Keratinocyte (primary cell): ENCODE measurements around the gene R3HDM1. TPM values are rescaled to one million over a fixed set of nuclear protein-coding genes. Genes with fewer than 3 reads are reported as not detected.

Experiments
- DNase-seq: peaks from one replicate; pipeline ENCODE4 v3.0.0-alpha.2; 2011; ENCODE audit warnings: low read depth, missing footprints, low spot score
- FAIRE-seq: peaks from 2 replicates; lab custom pipeline; 2011; peaks lifted over from hg19 to GRCh38; lab: Jason Lieb, UNC
- H2AFZ ChIP-seq: 2 replicates; pipeline ENCODE4 v1.6.0; 2012; ENCODE audit warnings: low read length, control low read depth, inconsistent platforms; ENCODE audit not compliant: control insufficient read depth
- H3K27ac ChIP-seq: 2 replicates; pipeline ENCODE4 v1.5.1; 2011; ENCODE audit warnings: low read length; ENCODE audit not compliant: control insufficient read depth, insufficient read depth
- H3K27me3 ChIP-seq: 3 replicates; pipeline ENCODE4 v1.6.0; 2011; ENCODE audit warnings: low read length; ENCODE audit not compliant: control insufficient read depth, insufficient read depth; ENCODE audit errors: extremely low read depth
- H3K36me3 ChIP-seq, 2 experiments: 2 replicates in 1 of 2; 3 replicates in 1 of 2; pipeline ENCODE4 v1.5.1; 2011; ENCODE audit warnings: low read length in 2 of 2, mild to moderate bottlenecking in 1 of 2; ENCODE audit not compliant: control insufficient read depth in 2 of 2, insufficient read depth in 2 of 2; ENCODE audit errors: extremely low read depth in 1 of 2
- H3K4me1 ChIP-seq: 3 replicates; pipeline ENCODE4 v1.5.1; 2011; ENCODE audit warnings: low read length; ENCODE audit not compliant: control insufficient read depth, insufficient read depth; ENCODE audit errors: extremely low read depth
- H3K4me2 ChIP-seq: 3 replicates; pipeline ENCODE4 v1.6.0; 2011; ENCODE audit warnings: low read depth, low read length; ENCODE audit not compliant: control insufficient read depth, insufficient read depth; ENCODE audit errors: extremely low read depth
- H3K4me3 ChIP-seq, 3 experiments: fragments of 200-600 bp in 1 of 3; sonication (generic) in 1 of 3; 2 replicates in 2 of 3; 3 replicates in 1 of 3; pipeline ENCODE4 v1.5.1; 2011 to 2016; ENCODE audit warnings: low read length in 3 of 3, mild to moderate bottlenecking in 3 of 3, control low read depth in 2 of 3, inconsistent platforms in 1 of 3, low read depth in 1 of 3, mixed read lengths in 1 of 3, mixed run types in 1 of 3, moderate library complexity in 1 of 3; ENCODE audit not compliant: control insufficient read depth in 2 of 3, insufficient read depth in 2 of 3; ENCODE audit errors: extremely low read depth in 1 of 3
- H3K79me2 ChIP-seq: 2 replicates; pipeline ENCODE4 v1.6.0; 2012; ENCODE audit warnings: low read length; ENCODE audit not compliant: control insufficient read depth, insufficient read depth
- H3K9ac ChIP-seq: 3 replicates; pipeline ENCODE4 v1.6.0; 2011; ENCODE audit warnings: low read length; ENCODE audit not compliant: control insufficient read depth, insufficient read depth; ENCODE audit errors: extremely low read depth
- H3K9me1 ChIP-seq: 3 replicates; pipeline ENCODE4 v1.6.0; 2011; ENCODE audit warnings: low read length; ENCODE audit not compliant: control insufficient read depth, insufficient read depth; ENCODE audit errors: extremely low read depth
- H3K9me3 ChIP-seq: 2 replicates; pipeline ENCODE4 v1.5.1; 2012; ENCODE audit warnings: low read depth, low read length; ENCODE audit not compliant: control insufficient read depth
- H4K20me1 ChIP-seq: 3 replicates; pipeline ENCODE4 v1.6.0; 2011; ENCODE audit warnings: low read length; ENCODE audit not compliant: control insufficient read depth, insufficient read depth; ENCODE audit errors: extremely low read depth
- EZH2 ChIP-seq: IDR thresholded peaks from one replicate; pipeline ENCODE4 v1.6.1; 2012; ENCODE audit warnings: inconsistent platforms, mild to moderate bottlenecking, low read length, moderate library complexity
- dilution Hi-C: fragments of 300-500 bp; cut with MboI; formaldehyde crosslinking; loops from one replicate; pipeline ENCODE4 v1.7.0; 2020; ENCODE audit warnings: low sequenced_read_pairs; ENCODE audit not compliant: extremely low pct_ligation_motif_present
- polyA plus RNA-seq, 5 experiments: library from polyadenylated mRNA; depleted of rRNA in 3 of 5; stranded (reverse) in 3 of 5; stranded (forward) in 1 of 5; unstranded in 1 of 5; fragments of >200 nt; gene quantifications; 1 replicate in 1 of 5; 2 replicates in 3 of 5; 3 replicates in 1 of 5; pipeline versions ENCODE4 v1.2.1 to v1.2.3, GENCODE V29; 2011 to 2012; ENCODE audit warnings: missing spikeins in 2 of 5, low read depth in 1 of 5, low replicate concordance in 1 of 5
- TF ChIP-seq, protein P1 (sequence below), 3 experiments: IDR thresholded peaks in 1 of 3; conservative IDR thresholded peaks in 1 of 3; optimal IDR thresholded peaks in 1 of 3; 2 replicates in 2 of 3; 3 replicates in 1 of 3; pipeline versions ENCODE3 to v1.5.1; 2011; ENCODE audit warnings: low read length in 3 of 3, mild to moderate bottlenecking in 3 of 3, moderate library complexity in 2 of 3, control low read depth in 1 of 3, inconsistent platforms in 1 of 3; ENCODE audit not compliant: insufficient read depth in 2 of 3; ENCODE audit errors: extremely low read depth in 1 of 3

Gene R3HDM1
- polyA plus RNA-seq, 1 donor (not counting 4 experiments of a cell fraction or from before 2014, with no cell fraction given): 41.0 TPM

- Histone ChIP-seq H3K36me3 (no peaks in the 10 kb centered on the region), H3K4me1 (no peaks in the 10 kb centered on the region), H3K9ac (no peak overlapping the region), H3K79me2 (peaks cover 2% of the 10 kb centered on the region), H3K4me2 (no peak overlapping the region), H3K4me3 (no peak overlapping the region), H3K27me3 (no peaks in the 10 kb centered on the region), H3K9me1 (no peaks in the 10 kb centered on the region), H2AFZ (no peak overlapping the region), H4K20me1 (no peaks in the 10 kb centered on the region), H3K27ac (no peak overlapping the region), H3K9me3 (no peaks in the 10 kb centered on the region)
- TF ChIP-seq EZH2: no peak
- DNase-seq: no peak
- dilution Hi-C loops: no loop called here
- FAIRE-seq: no peak
Measured at GRCh38 chr2:135581282-135581681, 50.0 kb downstream of the R3HDM1 start.

DNA sequence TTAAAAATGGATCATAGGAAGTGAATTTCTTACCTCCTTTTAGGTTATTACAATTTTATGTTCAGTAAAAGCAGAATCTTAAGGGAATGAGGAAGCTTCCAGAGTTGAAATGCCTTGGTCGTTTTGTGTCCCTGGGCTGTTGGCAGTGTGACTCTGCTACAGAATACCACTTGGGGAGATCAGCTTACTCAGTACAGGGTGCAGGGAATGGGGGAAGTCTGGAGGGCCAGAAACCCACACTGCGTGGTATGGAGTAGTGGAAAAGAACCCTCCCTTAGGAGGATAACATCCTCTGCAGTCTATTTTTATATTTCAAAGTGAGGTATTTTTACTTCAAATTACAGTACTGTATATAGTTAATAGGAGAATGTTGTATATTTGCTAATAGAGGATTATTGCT lies 51.1 kb downstream of the R3HDM1 start:
- no peaks in the 10 kb centered on the region for H3K27me3 ChIP-seq
- H3K4me3 ChIP-seq: no peak overlapping the region
- no peak overlapping the region for H3K27ac ChIP-seq
- TF ChIP-seq, protein P1, sequence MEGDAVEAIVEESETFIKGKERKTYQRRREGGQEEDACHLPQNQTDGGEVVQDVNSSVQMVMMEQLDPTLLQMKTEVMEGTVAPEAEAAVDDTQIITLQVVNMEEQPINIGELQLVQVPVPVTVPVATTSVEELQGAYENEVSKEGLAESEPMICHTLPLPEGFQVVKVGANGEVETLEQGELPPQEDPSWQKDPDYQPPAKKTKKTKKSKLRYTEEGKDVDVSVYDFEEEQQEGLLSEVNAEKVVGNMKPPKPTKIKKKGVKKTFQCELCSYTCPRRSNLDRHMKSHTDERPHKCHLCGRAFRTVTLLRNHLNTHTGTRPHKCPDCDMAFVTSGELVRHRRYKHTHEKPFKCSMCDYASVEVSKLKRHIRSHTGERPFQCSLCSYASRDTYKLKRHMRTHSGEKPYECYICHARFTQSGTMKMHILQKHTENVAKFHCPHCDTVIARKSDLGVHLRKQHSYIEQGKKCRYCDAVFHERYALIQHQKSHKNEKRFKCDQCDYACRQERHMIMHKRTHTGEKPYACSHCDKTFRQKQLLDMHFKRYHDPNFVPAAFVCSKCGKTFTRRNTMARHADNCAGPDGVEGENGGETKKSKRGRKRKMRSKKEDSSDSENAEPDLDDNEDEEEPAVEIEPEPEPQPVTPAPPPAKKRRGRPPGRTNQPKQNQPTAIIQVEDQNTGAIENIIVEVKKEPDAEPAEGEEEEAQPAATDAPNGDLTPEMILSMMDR (optimal IDR thresholded peaks at IDR 0.05 in 1 of 3, IDR thresholded peaks at IDR 0.05 in 1 of 3, conservative IDR thresholded peaks at IDR 0.05 in 1 of 3; ENCODE audit: extremely low read depth in 1 of 3, insufficient read depth in 2 of 3, low read length in 3 of 3): no peak
- no peak for TF ChIP-seq EZH2
- dilution Hi-C loops: no loop called here
- no peak overlapping the region for H3K4me2 ChIP-seq
- no peaks in the 10 kb centered on the region for H3K4me1 ChIP-seq
- no peaks in the 10 kb centered on the region for H3K9me1 ChIP-seq
- no peaks in the 10 kb centered on the region for H3K9me3 ChIP-seq
- H3K36me3 ChIP-seq: no peaks in the 10 kb centered on the region
- no peak for DNase-seq
- H2AFZ ChIP-seq: no peak overlapping the region
- peaks cover 2% of the 10 kb centered on the region for H3K79me2 ChIP-seq
- H3K9ac ChIP-seq: no peak overlapping the region
- FAIRE-seq: no peak
- H4K20me1 ChIP-seq: no peaks in the 10 kb centered on the region

- no peak overlapping the region for H3K9ac ChIP-seq
- DNase-seq: no peak
- H3K4me2 ChIP-seq: no peak overlapping the region
- no peaks in the 10 kb centered on the region for H4K20me1 ChIP-seq
- dilution Hi-C loops: no loop called here
- H3K4me1 ChIP-seq: no peaks in the 10 kb centered on the region
- H2AFZ ChIP-seq: no peak overlapping the region
- TF ChIP-seq EZH2: no peak
- TF ChIP-seq, protein P1 (optimal IDR thresholded peaks at IDR 0.05 in 1 of 3, IDR thresholded peaks at IDR 0.05 in 1 of 3, conservative IDR thresholded peaks at IDR 0.05 in 1 of 3; ENCODE audit: extremely low read depth in 1 of 3, insufficient read depth in 2 of 3, low read length in 3 of 3): no peak
- H3K79me2 ChIP-seq: peaks cover 2% of the 10 kb centered on the region
- H3K36me3 ChIP-seq: no peaks in the 10 kb centered on the region
- H3K9me1 ChIP-seq: peaks cover 2% of the 10 kb centered on the region
- H3K27me3 ChIP-seq: no peaks in the 10 kb centered on the region
- no peaks in the 10 kb centered on the region for H3K9me3 ChIP-seq
- H3K4me3 ChIP-seq: no peak overlapping the region
- FAIRE-seq: no peak
- H3K27ac ChIP-seq: no peak overlapping the region
Measured at GRCh38 chr2:135585586-135585985, 54.3 kb downstream of the R3HDM1 start.
